ENCODE data around the gene PPM1H.
A peak's percentile ranks its signal among the peaks of the same experiment; 100 is the strongest.

The PPM1H gene

DNA sequence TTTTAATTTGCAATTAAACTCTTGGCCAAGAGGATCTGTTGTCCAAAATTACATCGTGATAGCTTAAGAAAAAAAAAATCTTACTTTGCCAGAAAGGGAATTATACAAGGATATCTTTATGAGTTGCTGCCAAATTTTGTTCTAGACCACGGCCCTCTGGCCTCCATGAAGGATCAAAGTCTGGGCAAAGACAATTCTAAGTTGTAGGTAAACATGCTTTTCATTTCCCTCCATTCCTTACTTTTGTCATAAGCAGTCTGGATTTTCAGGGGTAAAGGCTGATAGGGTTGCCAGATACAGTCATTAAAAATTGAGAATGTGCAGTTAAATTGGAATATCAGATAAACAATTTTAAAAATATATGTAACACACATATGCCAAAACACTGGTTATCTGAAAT lies 333.2 kb downstream of the PPM1H start:
- no peak for DNase-seq (ENCODE audit: extremely low read depth, insufficient read length)
- Histone ChIP-seq H3K4me3 (replicated peaks; ENCODE audit: low read depth, low read length) (peak overlapping the region; percentile 85), H3K36me3 (ENCODE audit: control insufficient read depth, insufficient read depth, low read length) (peaks cover 3% of the 10 kb centered on the region; the same call in 1 of the 2 replicates), H3K27me3 (replicated peaks; ENCODE audit: control insufficient read depth, insufficient read depth, low read length) (no peaks in the 10 kb centered on the region)
- TF ChIP-seq CTCF (IDR thresholded peaks at IDR 0.05; ENCODE audit: insufficient read depth, low read length, poor library complexity, severe bottlenecking), result no peak

DNA sequence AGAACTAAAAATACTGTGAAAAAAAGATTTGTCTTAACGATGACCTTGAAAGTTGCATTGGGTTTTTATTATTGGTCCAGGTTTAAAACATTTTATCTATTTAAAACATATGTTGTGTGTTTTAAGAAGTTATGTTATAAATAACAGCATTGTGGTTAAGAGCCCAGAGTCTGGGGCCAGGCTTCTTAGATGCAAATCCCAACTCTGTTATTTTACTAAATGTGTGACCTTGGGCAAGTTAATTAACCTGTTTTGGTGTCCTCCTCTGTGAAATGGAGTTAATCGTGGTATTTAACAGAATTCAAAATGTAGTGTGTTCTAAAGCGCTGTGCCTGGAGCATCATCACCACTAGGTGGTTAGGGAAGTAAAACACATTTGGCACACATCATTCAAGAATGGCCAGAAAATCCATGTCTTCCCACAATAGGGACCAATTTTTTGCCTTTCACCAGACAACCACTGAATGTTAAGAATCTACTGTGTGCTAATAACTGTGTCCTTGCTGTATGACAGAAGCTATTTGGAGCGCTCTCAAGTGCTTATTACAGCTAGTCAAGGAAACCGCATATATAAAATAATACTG lies 335.0 kb downstream of the PPM1H start:
- Histone ChIP-seq H3K36me3 (ENCODE audit: control insufficient read depth, insufficient read depth, low read length) (no peaks in the 10 kb centered on the region), H3K4me3 (replicated peaks; ENCODE audit: low read depth, low read length) (no peak overlapping the region), H3K27me3 (replicated peaks; ENCODE audit: control insufficient read depth, insufficient read depth, low read length) (no peaks in the 10 kb centered on the region)
- no peak for DNase-seq (ENCODE audit: extremely low read depth, insufficient read length)
- TF ChIP-seq CTCF (IDR thresholded peaks at IDR 0.05; ENCODE audit: insufficient read depth, low read length, poor library complexity, severe bottlenecking), result peak; percentile 22

GRCh38 chr12:62598846-62599245 lies 336.1 kb downstream of the PPM1H start:
- DNase-seq (ENCODE audit: extremely low read depth, insufficient read length), result no peak
- no peak overlapping the region for H3K4me3 ChIP-seq (replicated peaks; ENCODE audit: low read depth, low read length)
- H3K36me3 ChIP-seq (ENCODE audit: control insufficient read depth, insufficient read depth, low read length), result no peaks in the 10 kb centered on the region
- no peak for TF ChIP-seq CTCF (IDR thresholded peaks at IDR 0.05; ENCODE audit: insufficient read depth, low read length, poor library complexity, severe bottlenecking)
- no peaks in the 10 kb centered on the region for H3K27me3 ChIP-seq (replicated peaks; ENCODE audit: control insufficient read depth, insufficient read depth, low read length)

DNA sequence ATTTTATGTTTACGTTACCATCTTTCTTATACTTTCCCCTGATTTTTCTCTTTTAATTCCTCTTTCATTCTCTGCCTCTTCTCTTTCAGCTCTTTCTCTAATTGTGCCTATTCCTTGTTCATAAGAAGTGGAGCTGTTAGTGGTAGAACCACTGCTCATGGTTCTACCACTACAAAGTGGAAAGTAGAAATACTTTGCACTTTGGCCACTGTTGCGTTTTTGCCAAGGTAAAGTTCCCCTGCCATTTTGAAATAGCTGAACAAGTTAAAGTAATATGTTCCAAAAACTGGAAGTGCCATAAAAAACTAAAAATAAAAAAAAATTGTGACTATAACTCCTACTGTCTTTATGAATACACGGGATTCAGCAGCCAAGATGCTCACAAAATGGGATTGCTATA lies 337.7 kb downstream of the PPM1H start:
- Histone ChIP-seq H3K27me3 (replicated peaks; ENCODE audit: control insufficient read depth, insufficient read depth, low read length) (no peaks in the 10 kb centered on the region), H3K4me3 (replicated peaks; ENCODE audit: low read depth, low read length) (no peak overlapping the region), H3K36me3 (ENCODE audit: control insufficient read depth, insufficient read depth, low read length) (no peaks in the 10 kb centered on the region)
- DNase-seq (ENCODE audit: extremely low read depth, insufficient read length), result no peak
- TF ChIP-seq CTCF (IDR thresholded peaks at IDR 0.05; ENCODE audit: insufficient read depth, low read length, poor library complexity, severe bottlenecking), result no peak

Measured in GM06990 (cell line).